Measurements from ENCODE around the gene CXCL14.

CXCL14 gene

GRCh38 chr5:135578685-135579341 is at the start of gene CXCL14:
Gene CXCL14, minus strand, starts transcription at chr5:135578991. Its CDS starts 213 bp downstream, at chr5:135578778.
- DNase-seq (ENCODE audit: low spot score) = no peak

GRCh38 chr5:135626636-135627035 is 47.8 kb upstream of the CXCL14 start:
- no peak for DNase-seq (ENCODE audit: low spot score)

GRCh38 chr5:135625961-135626360 is 47.2 kb upstream of the CXCL14 start:
- no peak for DNase-seq (ENCODE audit: low spot score)

GRCh38 chr5:135625486-135625885 is 46.7 kb upstream of the CXCL14 start:
- no peak for DNase-seq (ENCODE audit: low spot score)

- no peak for DNase-seq (ENCODE audit: low spot score)
Measured at GRCh38 chr5:135625061-135625460, 46.3 kb upstream of the CXCL14 start.

- DNase-seq (ENCODE audit: low spot score) = no peak
Measured at GRCh38 chr5:135623186-135623715, 44.5 kb upstream of the CXCL14 start.

GRCh38 chr5:135615581-135616260 is 36.9 kb upstream of the CXCL14 start:
- DNase-seq (ENCODE audit: low spot score) = no peak

GRCh38 chr5:135615171-135615570 is 36.4 kb upstream of the CXCL14 start:
- no peak for DNase-seq (ENCODE audit: low spot score)

- DNase-seq (ENCODE audit: low spot score) = no peak
Measured at GRCh38 chr5:135609981-135610380, 31.2 kb upstream of the CXCL14 start.

- DNase-seq (ENCODE audit: low spot score) = no peak
Measured at GRCh38 chr5:135608761-135609443, 30.1 kb upstream of the CXCL14 start.

- DNase-seq (ENCODE audit: low spot score) = no peak
Measured at GRCh38 chr5:135608361-135608760, 29.6 kb upstream of the CXCL14 start.

- no peak for DNase-seq (ENCODE audit: low spot score)
Measured at GRCh38 chr5:135606431-135606830, 27.6 kb upstream of the CXCL14 start.

GRCh38 chr5:135605221-135605620 is 26.4 kb upstream of the CXCL14 start:
- DNase-seq (ENCODE audit: low spot score) = no peak

- no peak for DNase-seq (ENCODE audit: low spot score)
Measured at GRCh38 chr5:135604056-135604455, 25.3 kb upstream of the CXCL14 start.

GRCh38 chr5:135602882-135603721 is 24.3 kb upstream of the CXCL14 start:
- DNase-seq (ENCODE audit: low spot score) = no peak

GRCh38 chr5:135601466-135601865 is 22.7 kb upstream of the CXCL14 start:
- no peak for DNase-seq (ENCODE audit: low spot score)

GRCh38 chr5:135600971-135601381 is 22.2 kb upstream of the CXCL14 start:
- DNase-seq (ENCODE audit: low spot score) = no peak

GRCh38 chr5:135600152-135600570 is 21.4 kb upstream of the CXCL14 start:
- DNase-seq (ENCODE audit: low spot score) = no peak

GRCh38 chr5:135599421-135600151 is 20.8 kb upstream of the CXCL14 start:
- no peak for DNase-seq (ENCODE audit: low spot score)

GRCh38 chr5:135598691-135599395 is 20.1 kb upstream of the CXCL14 start:
- DNase-seq (ENCODE audit: low spot score) = no peak

GRCh38 chr5:135596788-135597187 is 18.0 kb upstream of the CXCL14 start:
- DNase-seq (ENCODE audit: low spot score) = no peak

Measured in globus pallidus (tissue), 1 donor.